CD4-positive, alpha-beta memory T cell (primary cell): ENCODE data around the gene QSOX1. TPM values are rescaled to one million over a fixed set of nuclear protein-coding genes. Genes with fewer than 3 reads are reported as not detected.

ENCODE experiments used
- CTCF ChIA-PET: fragments of 350-600 bp; sonication (Branson Sonifier 250); formaldehyde crosslinking; loops from one replicate; lab custom pipeline; 2021; ENCODE audit warnings: inconsistent platforms; ENCODE audit not compliant: partially characterized antibody; lab: Charles Lee
- POLR2A ChIA-PET: fragments of 350-600 bp; sonication (Branson Sonifier 250); formaldehyde crosslinking; loops from one replicate; lab custom pipeline; 2021; ENCODE audit not compliant: partially characterized antibody; lab: Charles Lee
- DNase-seq, 5 donors: peaks; one replicate each; pipeline versions ENCODE4 v3.0.0 to v3.0.0-alpha.2; 2020 to 2022; ENCODE audit warnings: mixed read lengths in 1 of 5
- H3K27ac ChIP-seq: one replicate; pipeline ENCODE4 v1.7.0; 2013; ENCODE audit warnings: low read depth, low read length
- H3K27me3 ChIP-seq: 2 replicates; pipeline ENCODE4 v1.7.0; 2013; ENCODE audit warnings: mild to moderate bottlenecking, low read length, moderate library complexity; ENCODE audit not compliant: insufficient read depth
- H3K36me3 ChIP-seq: 2 replicates; pipeline ENCODE4 v1.7.0; 2013; ENCODE audit warnings: mild to moderate bottlenecking, low read length, moderate library complexity; ENCODE audit not compliant: insufficient read depth
- H3K4me1 ChIP-seq: 2 replicates; pipeline ENCODE4 v1.7.0; 2013; ENCODE audit warnings: mild to moderate bottlenecking, low read length, moderate library complexity; ENCODE audit not compliant: insufficient read depth
- H3K4me3 ChIP-seq, 2 donors: one replicate each; pipeline ENCODE4 v1.7.0; 2013; ENCODE audit warnings: low read length in 2 of 2, mild to moderate bottlenecking in 1 of 2
- H3K9me3 ChIP-seq, 2 donors: one replicate each; pipeline ENCODE4 v1.7.0; 2013; ENCODE audit warnings: low read length in 2 of 2, control low read depth in 1 of 2; ENCODE audit not compliant: control insufficient read depth in 1 of 2
- H3K27ac Mint-ChIP-seq, 7 donors: one replicate each; pipeline ENCODE4 v1.8.0; 2020 to 2021; ENCODE audit warnings: mixed read lengths in 7 of 7, mild to moderate bottlenecking in 6 of 7, inconsistent platforms in 3 of 7, moderate library complexity in 3 of 7
- H3K27me3 Mint-ChIP-seq, 2 donors: one replicate each; pipeline ENCODE4 v1.8.0; 2020 to 2021; ENCODE audit warnings: mixed read lengths in 2 of 2
- H3K36me3 Mint-ChIP-seq, 2 donors: one replicate each; pipeline ENCODE4 v1.8.0; 2020 to 2021; ENCODE audit warnings: mixed read lengths in 2 of 2, inconsistent platforms in 1 of 2, mild to moderate bottlenecking in 1 of 2
- H3K4me1 Mint-ChIP-seq, 4 donors: one replicate each; pipeline ENCODE4 v1.8.0; 2020 to 2021; ENCODE audit warnings: mixed read lengths in 4 of 4, mild to moderate bottlenecking in 1 of 4
- H3K4me3 Mint-ChIP-seq, 8 donors: one replicate each; pipeline ENCODE4 v1.8.0; 2020 to 2021; ENCODE audit warnings: mixed read lengths in 8 of 8, mild to moderate bottlenecking in 7 of 8, moderate library complexity in 6 of 8, inconsistent platforms in 3 of 8
- H3K9me3 Mint-ChIP-seq, 8 donors: one replicate each; pipeline ENCODE4 v1.8.0; 2020 to 2021; ENCODE audit warnings: mixed read lengths in 8 of 8, mild to moderate bottlenecking in 5 of 8, inconsistent platforms in 3 of 8, moderate library complexity in 1 of 8
- intact Hi-C: fragments of 100-400 bp; cut with micrococcal nuclease; formaldehyde crosslinking; loops from one replicate; pipeline ENCODE4 v1.15.1; 2023
- polyA plus RNA-seq, 2 donors: library from polyadenylated mRNA; unstranded; fragments of 300-500 nt; fragmentation: Illumina TruSeq; gene quantifications; one replicate each; pipeline ENCODE4 v1.2.3, GENCODE V29; 2021
- total RNA-seq, 2 experiments: library from RNA; stranded (reverse); gene quantifications; one replicate each; pipeline ENCODE4 v1.2.3, GENCODE V29; 2021

Gene QSOX1
- total and polyA plus RNA-seq, 4 experiments from 2014 or later: 10.7 to 25.1 (median 17.7) TPM

DNA sequence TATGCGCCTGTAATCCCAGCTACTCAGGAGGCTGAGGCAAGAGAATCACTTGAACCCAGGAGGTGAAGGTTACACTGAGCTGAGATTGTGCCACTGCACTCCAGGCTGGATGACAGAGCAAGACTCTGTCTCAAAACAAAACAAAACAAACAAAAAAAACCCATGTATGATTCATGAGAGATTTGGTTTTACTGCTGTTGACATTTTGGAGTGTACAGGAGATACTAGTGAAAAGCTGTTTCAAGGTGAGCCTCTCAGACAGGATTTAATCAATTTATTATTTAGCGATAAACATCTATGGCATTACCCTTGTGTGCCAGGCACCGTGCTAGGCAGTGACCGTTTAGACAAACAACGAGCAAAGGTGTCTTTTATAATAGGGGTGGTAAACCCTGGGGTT is 91.9 kb downstream of the QSOX1 start:
- H3K4me1 Mint-ChIP-seq: peaks cover 0 to 2% (median 0%) of the 10 kb centered on the region in 4 donors
- peaks cover 25 to 42% of the 10 kb centered on the region in 2 donors for H3K27me3 Mint-ChIP-seq
- H3K27me3 ChIP-seq: peaks cover 2% of the 10 kb centered on the region
- no peak for DNase-seq
- H3K4me3 Mint-ChIP-seq: no peak overlapping the region
- no peaks in the 10 kb centered on the region for H3K4me1 ChIP-seq
- H3K9me3 Mint-ChIP-seq: no peaks in the 10 kb centered on the region
- H3K27ac Mint-ChIP-seq: no peak overlapping the region
- H3K4me3 ChIP-seq: no peak overlapping the region
- POLR2A ChIA-PET: no interaction called here
- no peaks in the 10 kb centered on the region for H3K36me3 ChIP-seq
- intact Hi-C loops: no loop called here
- H3K27ac ChIP-seq: no peak overlapping the region
- CTCF ChIA-PET: no interaction called here
- no peaks in the 10 kb centered on the region for H3K36me3 Mint-ChIP-seq
- H3K9me3 ChIP-seq: no peaks in the 10 kb centered on the region

DNA sequence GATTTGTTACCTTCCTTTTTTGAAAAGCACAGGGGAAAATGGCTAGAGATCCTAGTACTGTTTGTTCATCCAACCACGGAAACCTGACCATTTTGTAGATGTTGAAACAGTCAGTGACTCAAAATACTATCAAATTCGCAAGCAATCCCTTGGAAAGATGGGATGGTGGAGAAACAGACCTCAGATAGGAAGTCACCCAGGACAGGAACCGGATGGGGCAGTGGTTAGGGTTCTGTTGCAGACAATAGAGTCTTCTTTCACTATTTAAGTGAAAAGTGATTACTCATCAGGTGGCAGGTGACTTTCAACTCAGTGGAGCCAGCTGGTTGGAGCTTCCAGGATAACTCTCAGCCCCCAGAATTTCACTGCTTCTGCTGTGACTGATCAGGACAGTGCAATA is 92.4 kb downstream of the QSOX1 start:
- DNase-seq: no peak
- CTCF ChIA-PET: no interaction called here

DNA sequence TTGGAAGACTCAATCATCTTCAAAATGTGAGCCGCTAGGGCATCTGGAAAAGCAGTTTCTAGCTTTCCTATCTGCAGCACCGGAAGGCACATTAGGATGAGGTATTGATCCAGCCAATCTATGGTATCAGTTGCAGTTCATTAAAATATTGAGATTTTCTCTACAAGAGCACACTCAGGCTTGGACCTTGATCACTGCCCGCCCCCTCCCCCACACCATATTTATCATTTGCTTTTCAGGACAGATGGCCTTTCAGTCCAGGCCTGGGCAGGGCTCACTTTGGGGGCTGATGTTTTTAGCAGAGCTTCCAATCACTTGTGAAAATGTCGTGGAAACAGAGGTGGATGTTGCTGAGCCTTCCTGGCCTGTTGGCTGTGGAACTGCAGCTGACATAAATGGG is 92.9 kb downstream of the QSOX1 start:
- no peaks in the 10 kb centered on the region for H3K36me3 Mint-ChIP-seq
- DNase-seq: no peak
- Histone ChIP-seq H3K9me3 (no peaks in the 10 kb centered on the region), H3K27ac (no peak overlapping the region), H3K4me3 (no peak overlapping the region), H3K4me1 (no peaks in the 10 kb centered on the region), H3K27me3 (peaks cover 5% of the 10 kb centered on the region), H3K36me3 (no peaks in the 10 kb centered on the region)
- peaks cover 23 to 42% of the 10 kb centered on the region in 2 donors for H3K27me3 Mint-ChIP-seq
- ChIA-PET POLR2A (no interaction called here), CTCF (interaction anchor here (0.5 kb wide), 1 partner anchor 1847 kb away, joined by 3 read pairs; no protein-coding TSS in a partner anchor)
- intact Hi-C loops: no loop called here
- no peak overlapping the region for H3K27ac Mint-ChIP-seq
- no peaks in the 10 kb centered on the region for H3K9me3 Mint-ChIP-seq
- H3K4me3 Mint-ChIP-seq: no peak overlapping the region
- peaks cover 0 to 2% (median under 1%) of the 10 kb centered on the region in 4 donors for H3K4me1 Mint-ChIP-seq

More for the DNA sequence above, 92.4 kb downstream of the QSOX1 start:
- Histone ChIP-seq H3K27me3 (peaks cover 5% of the 10 kb centered on the region), H3K4me1 (no peaks in the 10 kb centered on the region), H3K27ac (no peak overlapping the region), H3K9me3 (no peaks in the 10 kb centered on the region), H3K36me3 (no peaks in the 10 kb centered on the region), H3K4me3 (no peak overlapping the region)
- Mint-ChIP-seq H3K9me3 (no peaks in the 10 kb centered on the region), H3K4me3 (no peak overlapping the region), H3K27ac (no peak overlapping the region), H3K4me1 (peaks cover 0 to 2% (median 0%) of the 10 kb centered on the region in 4 donors), H3K27me3 (peaks cover 26 to 43% of the 10 kb centered on the region in 2 donors), H3K36me3 (no peaks in the 10 kb centered on the region)
- POLR2A ChIA-PET: no interaction called here
- intact Hi-C loops: no loop called here

DNA sequence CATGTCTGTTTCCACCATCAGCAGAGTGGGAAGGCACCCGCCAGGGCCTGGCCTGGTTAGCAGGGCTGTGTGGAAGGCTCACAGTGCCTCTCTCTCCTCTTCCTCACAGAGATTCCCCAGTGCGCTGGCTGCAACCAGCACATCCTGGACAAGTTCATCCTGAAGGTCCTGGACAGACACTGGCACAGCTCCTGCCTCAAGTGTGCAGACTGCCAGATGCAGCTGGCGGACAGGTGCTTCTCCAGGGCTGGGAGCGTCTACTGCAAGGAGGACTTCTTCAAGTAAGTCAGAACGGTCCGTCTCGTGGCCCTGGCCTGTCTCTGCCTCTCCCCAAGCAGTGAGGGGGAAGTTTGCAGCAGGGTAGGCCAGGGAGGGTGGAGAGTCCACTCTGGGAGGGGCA is 93.5 kb downstream of the QSOX1 start:
- H3K36me3 Mint-ChIP-seq: no peaks in the 10 kb centered on the region
- H3K9me3 ChIP-seq: no peaks in the 10 kb centered on the region
- H3K4me1 ChIP-seq: no peaks in the 10 kb centered on the region
- no peak for DNase-seq
- H3K9me3 Mint-ChIP-seq: no peaks in the 10 kb centered on the region
- H3K4me3 ChIP-seq: no peak overlapping the region
- intact Hi-C loops: no loop called here
- ChIA-PET CTCF (interaction anchor here (0.5 kb wide), 1 partner anchor 1847 kb away, joined by 3 read pairs; no protein-coding TSS in a partner anchor), POLR2A (no interaction called here)
- H3K27me3 Mint-ChIP-seq: peaks cover 24 to 47% of the 10 kb centered on the region in 2 donors
- no peak overlapping the region for H3K27ac ChIP-seq
- no peak overlapping the region for H3K4me3 Mint-ChIP-seq
- peaks cover 5% of the 10 kb centered on the region for H3K27me3 ChIP-seq
- no peak overlapping the region for H3K27ac Mint-ChIP-seq
- H3K4me1 Mint-ChIP-seq: peaks cover 0 to 4% (median 3%) of the 10 kb centered on the region in 4 donors
- no peaks in the 10 kb centered on the region for H3K36me3 ChIP-seq

DNA sequence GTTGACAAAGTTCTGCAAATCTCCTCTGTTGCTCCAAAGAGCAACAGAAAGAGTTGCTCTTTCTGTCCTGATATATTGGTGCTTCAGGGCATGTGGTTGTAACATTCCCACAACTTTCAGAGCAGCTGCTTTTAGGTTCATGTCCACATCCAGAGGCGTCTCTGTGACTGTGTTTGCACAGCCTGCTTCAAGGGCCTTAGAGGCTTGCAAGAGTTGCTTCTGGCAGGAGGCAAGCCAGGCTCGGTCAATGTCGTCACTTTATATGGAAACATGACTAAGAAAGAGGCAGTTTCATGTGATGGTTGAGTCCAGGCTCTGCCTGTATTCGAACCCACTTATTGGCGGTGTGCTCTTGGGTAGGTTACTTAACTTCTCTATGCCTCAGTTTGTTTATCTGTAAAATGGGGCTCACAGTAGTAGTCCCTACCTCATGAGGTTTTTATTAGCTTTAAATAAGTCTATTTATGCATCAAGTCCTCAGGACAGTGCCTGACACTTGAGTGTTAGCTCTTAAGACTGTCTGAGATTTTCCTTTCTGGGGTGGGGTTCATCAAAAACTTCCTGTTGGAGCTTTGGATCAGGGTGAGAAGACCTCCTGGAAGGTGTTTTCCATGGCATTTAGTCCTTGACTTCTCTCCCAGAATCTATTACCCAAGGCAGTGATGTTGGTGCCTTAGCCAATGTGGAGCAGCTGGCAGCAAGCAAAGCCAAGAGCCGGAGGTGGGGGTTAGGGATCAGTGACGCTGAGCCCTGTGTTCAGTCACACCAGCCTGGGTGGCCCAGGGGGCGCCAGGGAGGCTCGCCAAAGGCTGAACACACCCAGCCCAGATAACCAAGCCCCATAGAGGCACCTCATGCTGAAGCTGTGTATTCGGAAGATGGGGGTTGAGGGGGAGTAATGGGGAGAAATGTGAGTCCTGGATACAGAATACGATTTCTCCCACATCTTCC is 94.3 kb downstream of the QSOX1 start:
- CTCF ChIA-PET: no interaction called here

DNA sequence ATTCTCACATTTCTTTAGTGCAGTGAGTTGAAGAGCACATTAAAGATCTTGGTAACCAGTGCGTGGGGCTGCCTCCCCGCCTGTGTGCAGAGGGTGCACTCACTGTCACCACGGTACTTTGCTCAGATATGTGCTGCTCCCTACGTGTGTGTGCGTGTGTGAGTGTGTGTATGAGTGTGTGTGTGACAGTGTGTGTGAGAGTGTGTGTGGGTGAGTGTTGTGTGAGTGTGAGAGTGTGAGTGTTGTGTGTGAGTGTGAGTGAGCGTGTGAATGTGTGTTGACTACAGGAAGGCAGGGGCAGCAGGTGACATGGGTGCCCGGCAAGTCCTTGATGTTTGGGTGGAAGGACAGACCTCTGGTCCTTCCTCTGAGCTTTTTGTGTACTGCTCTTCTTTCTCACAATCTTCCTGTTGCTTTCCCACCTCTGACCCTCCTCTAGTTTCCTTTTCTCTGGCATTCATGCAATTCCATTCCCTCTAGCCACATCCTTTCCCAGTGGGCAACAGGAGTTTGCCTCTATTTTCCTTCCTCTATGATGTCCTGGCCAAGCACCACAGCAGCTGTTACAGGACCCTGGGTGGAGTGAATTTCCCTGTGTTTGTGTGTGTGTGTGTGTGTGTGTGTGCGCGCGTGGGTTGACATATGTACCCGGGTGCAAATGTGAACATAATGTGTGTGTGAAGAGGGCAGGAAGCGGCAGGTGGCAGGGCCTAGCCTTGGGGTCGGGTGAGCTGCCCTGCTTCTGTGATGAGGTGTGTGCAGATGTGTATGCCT is 95.2 kb downstream of the QSOX1 start:
- intact Hi-C loops: no loop called here

More for the DNA sequence above, 94.3 kb downstream of the QSOX1 start:
- Histone ChIP-seq H3K4me3 (no peak overlapping the region), H3K27me3 (peaks cover 5% of the 10 kb centered on the region), H3K9me3 (no peaks in the 10 kb centered on the region), H3K36me3 (no peaks in the 10 kb centered on the region), H3K4me1 (no peaks in the 10 kb centered on the region), H3K27ac (no peak overlapping the region)
- no peak overlapping the region for H3K27ac Mint-ChIP-seq
- peaks cover 27 to 48% of the 10 kb centered on the region in 2 donors for H3K27me3 Mint-ChIP-seq
- no peaks in the 10 kb centered on the region for H3K9me3 Mint-ChIP-seq
- no peaks in the 10 kb centered on the region for H3K36me3 Mint-ChIP-seq
- intact Hi-C loops: no loop called here
- H3K4me1 Mint-ChIP-seq: peaks cover 0 to 4% (median 3%) of the 10 kb centered on the region in 4 donors
- POLR2A ChIA-PET: no interaction called here
- no peak overlapping the region for H3K4me3 Mint-ChIP-seq
- DNase-seq: no peak

DNA sequence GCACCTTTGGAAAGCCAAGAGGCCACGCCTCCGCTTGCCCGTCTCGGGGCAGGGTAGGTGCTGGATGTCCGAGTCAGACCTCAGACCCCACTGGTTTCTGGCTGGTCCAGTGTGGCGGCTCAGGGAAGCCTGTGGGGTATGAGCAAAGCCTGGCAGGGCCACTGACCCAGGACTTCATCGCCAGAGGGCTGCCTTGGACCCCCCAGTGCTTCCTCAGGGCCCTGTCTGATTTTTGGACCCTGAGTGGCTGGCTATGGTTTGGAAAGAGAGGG is 95.8 kb downstream of the QSOX1 start:
- Mint-ChIP-seq H3K4me1 (peaks cover 0 to 4% (median 3%) of the 10 kb centered on the region in 4 donors), H3K27me3 (peaks cover 28 to 44% of the 10 kb centered on the region in 2 donors), H3K27ac (no peak overlapping the region), H3K36me3 (no peaks in the 10 kb centered on the region), H3K9me3 (no peaks in the 10 kb centered on the region), H3K4me3 (no peak overlapping the region)
- POLR2A ChIA-PET: no interaction called here
- no peak overlapping the region for H3K27ac ChIP-seq
- intact Hi-C loops: no loop called here
- no peak for DNase-seq
- no peaks in the 10 kb centered on the region for H3K4me1 ChIP-seq
- no peaks in the 10 kb centered on the region for H3K9me3 ChIP-seq
- no peaks in the 10 kb centered on the region for H3K36me3 ChIP-seq
- CTCF ChIA-PET: interaction anchor here (1.0 kb wide), 1 partner anchor 232 kb away, joined by 4 read pairs; no protein-coding TSS in a partner anchor
- H3K27me3 ChIP-seq: peaks cover 5% of the 10 kb centered on the region
- H3K4me3 ChIP-seq: no peak overlapping the region

More for the DNA sequence above, 95.2 kb downstream of the QSOX1 start:
- Histone ChIP-seq H3K36me3 (no peaks in the 10 kb centered on the region), H3K4me1 (no peaks in the 10 kb centered on the region), H3K4me3 (no peak overlapping the region), H3K9me3 (no peaks in the 10 kb centered on the region), H3K27me3 (peaks cover 5% of the 10 kb centered on the region), H3K27ac (no peak overlapping the region)
- POLR2A ChIA-PET: no interaction called here
- Mint-ChIP-seq H3K36me3 (no peaks in the 10 kb centered on the region), H3K9me3 (no peaks in the 10 kb centered on the region), H3K4me1 (peaks cover 0 to 4% (median 3%) of the 10 kb centered on the region in 4 donors), H3K4me3 (no peak overlapping the region), H3K27me3 (peaks cover 28 to 48% of the 10 kb centered on the region in 2 donors), H3K27ac (no peak overlapping the region)
- DNase-seq: no peak
- CTCF ChIA-PET: interaction anchor here (1.0 kb wide), 1 partner anchor 233 kb away, joined by 4 read pairs; no protein-coding TSS in a partner anchor
